Measurements from ENCODE around the gene TUBB. TPM values are rescaled to one million over a fixed set of nuclear protein-coding genes. Genes with fewer than 3 reads are reported as not detected.
A peak's percentile ranks its signal among the peaks of the same experiment; 100 is the strongest.

The TUBB gene
- total and polyA plus RNA-seq, 9 of the 15 experiments (the other 6 are each of a cell fraction or from before 2014, with no cell fraction given), result 971 to 2,870 (median 1,478) TPM

- TF ChIP-seq FOXP4 (CRISPR knock-in tag; IDR thresholded peaks at IDR 0.05; ENCODE audit: borderline replicate concordance), result peak; percentile 91
- peak; percentile 14; the same call in 1 of the 2 replicates for TF ChIP-seq BHLHE40 (IDR thresholded peaks at IDR 0.05; ENCODE audit: low read length)
- TF ChIP-seq NONO (IDR thresholded peaks at IDR 0.05; ENCODE audit: low read depth in 2 of 2, low read length in 1 of 2), result no peak
- TF ChIP-seq ELF4 (CRISPR knock-in tag; IDR thresholded peaks at IDR 0.05), result peak; percentile 58; the same call in 1 of the 2 replicates
- no peak for TF ChIP-seq ZNF699 (CRISPR knock-in tag; IDR thresholded peaks at IDR 0.05; ENCODE audit: insufficient replicate concordance)
- no peak for TF ChIP-seq PTRF (tag; IDR thresholded peaks at IDR 0.05)
- TF ChIP-seq MIER1 (IDR thresholded peaks at IDR 0.05; ENCODE audit: low read depth), result no peak
- TF ChIP-seq ZNF134 (CRISPR knock-in tag; conservative IDR thresholded peaks at IDR 0.05), result no peak
- TF ChIP-seq MTF1 (CRISPR knock-in tag; IDR thresholded peaks at IDR 0.05; ENCODE audit: borderline replicate concordance), result no peak
- peak; percentile 53 for TF ChIP-seq KLF13 (tag; IDR thresholded peaks at IDR 0.05; ENCODE audit: borderline replicate concordance, low read depth)
- no peak for TF ChIP-seq PTTG1 (tag; IDR thresholded peaks at IDR 0.05; ENCODE audit: low read depth)
- no peak for TF ChIP-seq MLLT1 (IDR thresholded peaks at IDR 0.05)
- TF ChIP-seq ZNF77 (CRISPR knock-in tag; IDR thresholded peaks at IDR 0.05), result no peak
- peak; percentile 100 for TF ChIP-seq MTA3 (IDR thresholded peaks at IDR 0.05; ENCODE audit: borderline replicate concordance)
- no peak for TF ChIP-seq ZNF212 (CRISPR knock-in tag; IDR thresholded peaks at IDR 0.05)
- TF ChIP-seq XRCC5 (IDR thresholded peaks at IDR 0.05; ENCODE audit: low read depth, low read length), result peak; percentile 82; the same call in 1 of the 2 replicates
- TF ChIP-seq TAF9B (IDR thresholded peaks at IDR 0.05; ENCODE audit: partially characterized antibody), result no peak
- peak; percentile 89 for TF ChIP-seq ZNF384 (IDR thresholded peaks at IDR 0.05; ENCODE audit: low read depth, low read length)
Measured at GRCh38 chr6:30672445-30673253, 47.5 kb upstream of the TUBB start, which contains the start of gene DHX16 (continued).

Data from K562 (cell line).